K562 (cell line): ENCODE measurements around the gene SHANK2.

Experiments
- CHD2 ChIP-seq: IDR thresholded peaks from 2 replicates; pipeline ENCODE4 v1.6.1; 2011; ENCODE audit warnings: low read depth, low read length
- E2F8 ChIP-seq: fragments of 450-650 bp; IDR thresholded peaks from 2 replicates; pipeline ENCODE4 v1.7.1; 2018; ENCODE audit warnings: mild to moderate bottlenecking, low read depth; ENCODE audit not compliant: partially characterized antibody
- EGR1 ChIP-seq: fragments of 450-650 bp; conservative IDR thresholded peaks from 2 replicates; pipeline ENCODE4 v1.6.1; 2017; ENCODE audit warnings: mild to moderate bottlenecking
- KDM1A ChIP-seq, 2 experiments: fragments of 450-650 bp; IDR thresholded peaks; 2 replicates each; pipeline ENCODE4 v1.6.1; 2016; ENCODE audit warnings: mild to moderate bottlenecking in 2 of 2
- MAZ ChIP-seq, 2 experiments: fragments of 450-650 bp in 1 of 2; sonication (generic) in 1 of 2; formaldehyde crosslinking; IDR thresholded peaks in 1 of 2; conservative IDR thresholded peaks in 1 of 2; 2 replicates each; pipeline versions ENCODE4 v1.4.0 to v1.5.0; 2020; ENCODE audit warnings: mild to moderate bottlenecking in 1 of 2, missing genetic modification reagents in 1 of 2
- MXI1 ChIP-seq: IDR thresholded peaks from 2 replicates; pipeline ENCODE4 v1.6.1; 2011; ENCODE audit warnings: low read depth, mild to moderate bottlenecking, improper control_type of control experiment, low read length
- NR1H2 ChIP-seq: sonication (generic); formaldehyde crosslinking; IDR thresholded peaks from 2 replicates; pipeline ENCODE4 v1.4.0; 2020; ENCODE audit warnings: mild to moderate bottlenecking, missing genetic modification reagents
- PHF20 ChIP-seq: fragments of 450-650 bp; IDR thresholded peaks from 2 replicates; pipeline ENCODE4 v1.6.1; 2018; ENCODE audit not compliant: partially characterized antibody
- POLR2AphosphoS5 ChIP-seq: IDR thresholded peaks from 2 replicates; pipeline ENCODE4 v1.6.1; 2011; ENCODE audit warnings: mild to moderate bottlenecking, low read depth, low read length, moderate library complexity; ENCODE audit not compliant: control insufficient read depth, insufficient read depth
- RAD51 ChIP-seq: fragments of 450-650 bp; IDR thresholded peaks from 2 replicates; pipeline ENCODE4 v1.7.1; 2016; ENCODE audit warnings: low read depth, mild to moderate bottlenecking, borderline replicate concordance
- RCOR1 ChIP-seq, 2 experiments: IDR thresholded peaks; 2 replicates each; pipeline ENCODE4 v1.6.1; 2012; ENCODE audit warnings: low read depth in 2 of 2, low read length in 2 of 2, borderline replicate concordance in 1 of 2, improper control_type of control experiment in 1 of 2
- RFX1 ChIP-seq: fragments of 450-650 bp; IDR thresholded peaks from 2 replicates; pipeline ENCODE4 v1.6.1; 2016; ENCODE audit warnings: mild to moderate bottlenecking, moderate library complexity
- ZNF644 ChIP-seq: fragments of 200-800 bp; sonication (Bioruptor generic); IDR thresholded peaks from 2 replicates; pipeline ENCODE4 v1.6.1; 2016; ENCODE audit warnings: low read depth, missing genetic modification characterization, missing compliant biosample characterization
- TF ChIP-seq, protein P1 (sequence below), 3 experiments: IDR thresholded peaks in 2 of 3; conservative IDR thresholded peaks in 1 of 3; 2 replicates each; pipeline ENCODE4 v1.5.1; 2011 to 2012; ENCODE audit warnings: low read length in 3 of 3, mild to moderate bottlenecking in 3 of 3, control low read depth in 2 of 3, improper control_type of control experiment in 1 of 3, inconsistent platforms in 1 of 3, low read depth in 1 of 3, mixed read lengths in 1 of 3, moderate library complexity in 1 of 3; ENCODE audit not compliant: insufficient read depth in 2 of 3

GRCh38 chr11:71227058-71227659 lies 25.2 kb downstream of the SHANK2 start:
- TF ChIP-seq EGR1 (no peak), PHF20 (no peak), ZNF644 (tag) (no peak), RCOR1 (IDR thresholded peaks at IDR 0.05; ENCODE audit: borderline replicate concordance in 1 of 2, low read depth in 2 of 2, low read length in 2 of 2) (no peak), MXI1 (no peak), KDM1A (IDR thresholded peaks at IDR 0.05) (no peak), NR1H2 (no peak), MAZ (CRISPR knock-in tag; conservative IDR thresholded peaks at IDR 0.05 in 1 of 2, IDR thresholded peaks at IDR 0.05 in 1 of 2) (no peak), E2F8 (no peak), RFX1 (no peak), CHD2 (no peak), RAD51 (no peak), POLR2AphosphoS5 (no peak)
- TF ChIP-seq, protein P1, sequence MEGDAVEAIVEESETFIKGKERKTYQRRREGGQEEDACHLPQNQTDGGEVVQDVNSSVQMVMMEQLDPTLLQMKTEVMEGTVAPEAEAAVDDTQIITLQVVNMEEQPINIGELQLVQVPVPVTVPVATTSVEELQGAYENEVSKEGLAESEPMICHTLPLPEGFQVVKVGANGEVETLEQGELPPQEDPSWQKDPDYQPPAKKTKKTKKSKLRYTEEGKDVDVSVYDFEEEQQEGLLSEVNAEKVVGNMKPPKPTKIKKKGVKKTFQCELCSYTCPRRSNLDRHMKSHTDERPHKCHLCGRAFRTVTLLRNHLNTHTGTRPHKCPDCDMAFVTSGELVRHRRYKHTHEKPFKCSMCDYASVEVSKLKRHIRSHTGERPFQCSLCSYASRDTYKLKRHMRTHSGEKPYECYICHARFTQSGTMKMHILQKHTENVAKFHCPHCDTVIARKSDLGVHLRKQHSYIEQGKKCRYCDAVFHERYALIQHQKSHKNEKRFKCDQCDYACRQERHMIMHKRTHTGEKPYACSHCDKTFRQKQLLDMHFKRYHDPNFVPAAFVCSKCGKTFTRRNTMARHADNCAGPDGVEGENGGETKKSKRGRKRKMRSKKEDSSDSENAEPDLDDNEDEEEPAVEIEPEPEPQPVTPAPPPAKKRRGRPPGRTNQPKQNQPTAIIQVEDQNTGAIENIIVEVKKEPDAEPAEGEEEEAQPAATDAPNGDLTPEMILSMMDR (IDR thresholded peaks at IDR 0.05 in 2 of 3, conservative IDR thresholded peaks at IDR 0.05 in 1 of 3; ENCODE audit: insufficient read depth in 2 of 3, low read depth in 1 of 3, low read length in 3 of 3): no peak
